CD14-positive monocyte (primary cell): ENCODE results near the gene CPEB4. TPM values are rescaled to one million over a fixed set of nuclear protein-coding genes. Genes with fewer than 3 reads are reported as not detected.

ENCODE experiments used
- DNase-seq, 3 donors: peaks; one replicate each; pipeline ENCODE4 v3.0.0-alpha.2; 2011 to 2022
- H2AFZ ChIP-seq: 2 replicates; pipeline ENCODE4 v1.6.0; 2012; ENCODE audit warnings: mild to moderate bottlenecking, low read depth, low read length, inconsistent platforms; ENCODE audit not compliant: insufficient read depth, poor library complexity, severe bottlenecking
- H3K27ac ChIP-seq, 2 donors: 1 replicate in 1 of 2; 2 replicates in 1 of 2; pipeline ENCODE4 v1.5.1; 2012 to 2013; ENCODE audit warnings: low read length in 2 of 2, control low read depth in 1 of 2, inconsistent platforms in 1 of 2, low read depth in 1 of 2, mild to moderate bottlenecking in 1 of 2
- H3K27me3 ChIP-seq, 2 donors: one replicate each; pipeline versions ENCODE4 v1.6.0 to v1.6.1; 2011 to 2013; ENCODE audit warnings: low read length in 2 of 2; ENCODE audit not compliant: control insufficient read depth in 2 of 2, insufficient read depth in 2 of 2
- H3K36me3 ChIP-seq, 2 donors: replicated peaks in 1 of 2; 1 replicate in 1 of 2; 2 replicates in 1 of 2; pipeline versions ENCODE4 v1.5.1 to v1.6.1; 2012 to 2013; ENCODE audit warnings: low read length in 2 of 2, control low read depth in 1 of 2, inconsistent platforms in 1 of 2, mild to moderate bottlenecking in 1 of 2; ENCODE audit not compliant: insufficient read depth in 2 of 2, control insufficient read depth in 1 of 2
- H3K4me1 ChIP-seq, 2 donors: 1 replicate in 1 of 2; 2 replicates in 1 of 2; pipeline versions ENCODE4 v1.5.1 to v1.6.1; 2012 to 2013; ENCODE audit warnings: low read length in 2 of 2, control low read depth in 1 of 2, inconsistent platforms in 1 of 2, mild to moderate bottlenecking in 1 of 2, moderate library complexity in 1 of 2; ENCODE audit not compliant: insufficient read depth in 2 of 2, control insufficient read depth in 1 of 2
- H3K4me2 ChIP-seq: replicated peaks from 2 replicates; pipeline ENCODE3; 2012; ENCODE audit warnings: low read length, moderate library complexity, mild to moderate bottlenecking; ENCODE audit not compliant: poor library complexity, severe bottlenecking; ENCODE audit errors: extremely low read depth
- H3K4me3 ChIP-seq, 3 experiments: fragments of 200-600 bp in 1 of 3; sonication (generic) in 1 of 3; replicated peaks in 1 of 3; 1 replicate in 2 of 3; 2 replicates in 1 of 3; pipeline ENCODE4 v1.5.1; 2011 to 2013; ENCODE audit warnings: low read length in 3 of 3, mild to moderate bottlenecking in 3 of 3, control low read depth in 2 of 3, low read depth in 2 of 3, inconsistent platforms in 1 of 3, moderate library complexity in 1 of 3
- H3K79me2 ChIP-seq: 2 replicates; pipeline ENCODE4 v1.6.0; 2012; ENCODE audit warnings: mild to moderate bottlenecking, control low read depth, inconsistent platforms, low read length, moderate library complexity; ENCODE audit not compliant: insufficient read depth
- H3K9ac ChIP-seq: 2 replicates; pipeline ENCODE4 v1.6.0; 2017; ENCODE audit warnings: low read length, mild to moderate bottlenecking; ENCODE audit not compliant: insufficient read depth, poor library complexity, severe bottlenecking
- H3K9me3 ChIP-seq, 2 donors: replicated peaks in 1 of 2; 1 replicate in 1 of 2; 2 replicates in 1 of 2; pipeline versions ENCODE4 v1.5.1 to v1.6.1; 2012 to 2013; ENCODE audit warnings: low read length in 2 of 2, control low read depth in 1 of 2; ENCODE audit not compliant: control insufficient read depth in 1 of 2, insufficient read depth in 1 of 2
- H4K20me1 ChIP-seq: 2 replicates; pipeline ENCODE4 v1.6.0; 2012; ENCODE audit warnings: mild to moderate bottlenecking, low read length, control low read depth, moderate library complexity; ENCODE audit not compliant: insufficient read depth
- H3K27ac Mint-ChIP-seq, 7 donors: one replicate each; pipeline ENCODE4 v1.8.0; 2020; ENCODE audit warnings: mild to moderate bottlenecking in 7 of 7, mixed read lengths in 7 of 7, moderate library complexity in 6 of 7, inconsistent platforms in 2 of 7
- H3K27me3 Mint-ChIP-seq, 3 donors: one replicate each; pipeline ENCODE4 v1.8.0; 2021 to 2022; ENCODE audit warnings: low read depth in 3 of 3, mild to moderate bottlenecking in 3 of 3, mixed read lengths in 3 of 3, moderate library complexity in 3 of 3, inconsistent platforms in 1 of 3
- H3K36me3 Mint-ChIP-seq, 2 donors: one replicate each; pipeline ENCODE4 v1.8.0; 2020; ENCODE audit warnings: mixed read lengths in 2 of 2, inconsistent platforms in 1 of 2, mild to moderate bottlenecking in 1 of 2
- H3K4me1 Mint-ChIP-seq: one replicate; pipeline ENCODE4 v1.8.0; 2020; ENCODE audit warnings: mild to moderate bottlenecking, mixed read lengths
- H3K4me3 Mint-ChIP-seq, 2 donors: one replicate each; pipeline ENCODE4 v1.8.0; 2020; ENCODE audit warnings: mild to moderate bottlenecking in 2 of 2, mixed read lengths in 2 of 2, moderate library complexity in 1 of 2
- H3K9me3 Mint-ChIP-seq, 7 donors: one replicate each; pipeline ENCODE4 v1.8.0; 2020 to 2022; ENCODE audit warnings: mixed read lengths in 7 of 7, mild to moderate bottlenecking in 6 of 7, moderate library complexity in 6 of 7, inconsistent platforms in 2 of 7
- CTCF ChIP-seq: fragments of 200-600 bp; IDR thresholded peaks from one replicate; pipeline ENCODE4 v1.8.0; 2022; ENCODE audit warnings: antibody characterized with exemption, mild to moderate bottlenecking
- WGBS: methylation state at CpG from one replicate; pipeline ENCODE4 v1.1.5; 2013; ENCODE audit warnings: missing lambda C conversion rate; ENCODE audit not compliant: insufficient coverage; 5-methylcytosine and 5-hydroxymethylcytosine counted together
- intact Hi-C, 2 donors: fragments of 100-400 bp; cut with micrococcal nuclease; formaldehyde crosslinking; loops; one replicate each; pipeline versions ENCODE4 v1.15.0 to v1.15.1; 2023
- polyA plus RNA-seq, 3 donors: library from polyadenylated mRNA; depleted of rRNA in 1 of 3; unstranded in 2 of 3; stranded (reverse) in 1 of 3; fragments of 300-500 nt in 2 of 3; fragments of >200 nt in 1 of 3; fragmentation: Illumina TruSeq in 2 of 3; gene quantifications; 1 replicate in 2 of 3; 2 replicates in 1 of 3; pipeline ENCODE4 v1.2.3, GENCODE V29; 2012 to 2021

CPEB4 gene
- polyA plus RNA-seq, 3 donors: 10.7 to 27.3 (median 13.9) TPM

DNA sequence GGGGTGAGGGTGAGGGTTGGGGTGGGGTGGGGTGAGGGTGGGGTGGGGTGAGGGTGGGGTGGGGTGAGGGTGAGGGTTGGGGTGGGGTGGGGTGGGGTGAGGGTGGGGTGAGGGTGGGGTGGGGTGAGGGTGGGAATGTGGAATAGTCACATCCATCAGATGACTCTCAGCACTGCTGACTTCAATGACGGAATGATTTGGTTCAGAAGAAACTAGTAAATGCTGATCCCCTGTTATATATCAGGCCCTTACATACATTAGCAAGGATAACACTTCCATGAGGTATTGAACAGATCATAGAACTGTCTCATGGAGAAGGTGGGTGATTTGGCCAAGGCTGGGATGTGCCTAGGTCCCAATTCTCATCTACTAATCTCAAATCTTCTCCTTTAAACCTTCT, 76.4 kb downstream of the CPEB4 start:
- intact Hi-C loops: no loop called here
- Mint-ChIP-seq H3K4me3 (no peak overlapping the region), H3K36me3 (peaks cover 11 to 22% of the 10 kb centered on the region in 2 donors), H3K27ac (no peak overlapping the region), H3K4me1 (peaks cover 21% of the 10 kb centered on the region), H3K9me3 (no peaks in the 10 kb centered on the region), H3K27me3 (peaks cover 0 to 2% (median 1%) of the 10 kb centered on the region in 3 donors)
- Histone ChIP-seq H3K36me3 (peaks cover 2 to 13% of the 10 kb centered on the region in 2 donors), H3K79me2 (no peaks in the 10 kb centered on the region), H3K27ac (no peak overlapping the region), H3K4me3 (no peak overlapping the region), H3K9ac (no peak overlapping the region), H4K20me1 (peaks cover 12% of the 10 kb centered on the region), H2AFZ (no peak overlapping the region), H3K9me3 (no peaks in the 10 kb centered on the region), H3K4me1 (no peaks in the 10 kb centered on the region), H3K27me3 (no peaks in the 10 kb centered on the region), H3K4me2 (no peak overlapping the region)
- WGBS: no CpG with 5 or more reads among the region's 1 CpG
- no peak for DNase-seq
- TF ChIP-seq CTCF: no peak

DNA sequence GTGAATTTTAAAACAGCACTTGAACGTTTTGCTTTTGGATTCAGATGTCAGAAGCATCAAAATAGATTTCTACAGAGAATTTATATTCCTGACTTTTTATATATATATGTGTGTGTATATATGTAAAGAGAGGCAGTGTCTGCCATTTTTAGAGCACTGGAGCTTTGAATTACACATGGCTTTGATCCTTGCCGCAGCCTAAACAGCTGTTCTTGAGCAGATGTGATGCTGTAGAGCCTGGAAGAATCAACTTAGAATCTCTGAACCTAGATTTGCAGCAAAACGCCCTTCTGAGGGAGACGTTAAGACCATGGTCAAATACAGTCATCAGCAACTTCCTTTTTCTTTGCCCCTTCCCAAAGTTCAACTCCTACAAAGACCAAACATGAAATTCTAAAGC, 79.1 kb downstream of the CPEB4 start:
- Mint-ChIP-seq H3K36me3 (peaks cover 3 to 7% of the 10 kb centered on the region in 2 donors), H3K27me3 (peaks cover 0 to 2% (median 1%) of the 10 kb centered on the region in 3 donors), H3K9me3 (peaks cover 0 to 3% (median 0%) of the 10 kb centered on the region in 7 donors), H3K27ac (peak overlapping the region in 1 of 7 donors; percentile 43), H3K4me3 (no peak overlapping the region), H3K4me1 (peaks cover 18% of the 10 kb centered on the region)
- no peak for DNase-seq
- 41% methylated on average over 3 of the region's 4 CpGs for WGBS
- no peak overlapping the region for H3K4me2 ChIP-seq
- H2AFZ ChIP-seq: no peak overlapping the region
- no peaks in the 10 kb centered on the region for H3K79me2 ChIP-seq
- intact Hi-C loops: no loop called here
- H3K27me3 ChIP-seq: no peaks in the 10 kb centered on the region
- H3K9ac ChIP-seq: no peak overlapping the region
- no peaks in the 10 kb centered on the region for H3K4me1 ChIP-seq
- H3K27ac ChIP-seq: no peak overlapping the region
- no peaks in the 10 kb centered on the region for H3K9me3 ChIP-seq
- peaks cover 2% of the 10 kb centered on the region for H4K20me1 ChIP-seq
- H3K4me3 ChIP-seq: no peak overlapping the region
- TF ChIP-seq CTCF: no peak
- no peaks in the 10 kb centered on the region for H3K36me3 ChIP-seq
